Neural cell (in vitro differentiated cells): ENCODE results near the gene MGAT2. TPM values are rescaled to one million over a fixed set of nuclear protein-coding genes. Genes with fewer than 3 reads are reported as not detected.
"Not testable (repeated sequence)": the region's sequence is repeated elsewhere in the genome, so short reads cannot be mapped to it uniquely, and the experiment has no call there.

Source experiments
- H2AFZ ChIP-seq: fragments of 200-600, 300-800 bp; sonication (generic), shearing (Covaris generic); 2 replicates; pipeline ENCODE4 v1.6.0; 2014; ENCODE audit warnings: low read depth, mild to moderate bottlenecking, antibody characterized with exemption, low read length, moderate library complexity
- H3F3A ChIP-seq: fragments of 200-600 bp; shearing (Covaris generic); 2 replicates; pipeline ENCODE4 v1.6.1; 2016; ENCODE audit warnings: mild to moderate bottlenecking, moderate library complexity, mixed read lengths, antibody characterized with exemption, low read length; ENCODE audit not compliant: insufficient read depth, poor library complexity, severe bottlenecking
- H3K27ac ChIP-seq: fragments of 200-600, 300-800 bp; sonication (generic), shearing (Covaris generic); 2 replicates; pipeline ENCODE4 v1.5.1; 2014; ENCODE audit warnings: mild to moderate bottlenecking, low read length, moderate library complexity
- H3K27me3 ChIP-seq: fragments of 300-800, 200-600 bp; sonication (generic), shearing (Covaris generic); 2 replicates; pipeline ENCODE4 v1.6.0; 2014; ENCODE audit warnings: mild to moderate bottlenecking, low read depth, low read length, moderate library complexity; ENCODE audit not compliant: insufficient read depth
- H3K36me3 ChIP-seq: fragments of 300-800, 200-600 bp; sonication (generic), shearing (Covaris generic); 2 replicates; pipeline ENCODE4 v1.5.1; 2014; ENCODE audit warnings: mild to moderate bottlenecking, antibody characterized with exemption, low read length, moderate library complexity; ENCODE audit not compliant: insufficient read depth
- H3K4me2 ChIP-seq: fragments of 300-800, 200-600 bp; sonication (generic), shearing (Covaris generic); 2 replicates; pipeline ENCODE4 v1.6.0; 2014; ENCODE audit warnings: mild to moderate bottlenecking, low read length
- H3K4me3 ChIP-seq: fragments of 300-800, 200-600 bp; sonication (generic), shearing (Covaris generic); 2 replicates; pipeline ENCODE4 v1.5.1; 2014; ENCODE audit warnings: mild to moderate bottlenecking, low read length, moderate library complexity
- H3K79me2 ChIP-seq: fragments of 200-600 bp; shearing (Covaris generic); replicated peaks from 2 replicates; pipeline ENCODE4 v1.6.0; 2014; ENCODE audit warnings: mild to moderate bottlenecking, low read length, moderate library complexity; ENCODE audit not compliant: insufficient read depth
- H3K9ac ChIP-seq: fragments of 300-800, 200-600 bp; sonication (generic), shearing (Covaris generic); 2 replicates; pipeline ENCODE4 v1.6.1; 2016; ENCODE audit warnings: mild to moderate bottlenecking, low read length, mixed read lengths
- H3K9me2 ChIP-seq: fragments of 200-600 bp; shearing (Covaris generic); 2 replicates; pipeline ENCODE4 v1.6.1; 2016; ENCODE audit warnings: mild to moderate bottlenecking, low read length, mixed read lengths; ENCODE audit not compliant: insufficient read depth
- H3K9me3 ChIP-seq: fragments of 200-600, 300-800 bp; sonication (generic), shearing (Covaris generic); 2 replicates; pipeline ENCODE4 v1.6.1; 2016; ENCODE audit warnings: mild to moderate bottlenecking, mixed run types, low read length, moderate library complexity, mixed read lengths
- H4K20me1 ChIP-seq: fragments of 200-600 bp; shearing (Covaris generic); 2 replicates; pipeline ENCODE4 v1.6.1; 2016; ENCODE audit warnings: mild to moderate bottlenecking, mixed run types; ENCODE audit not compliant: insufficient read depth
- CTCF ChIP-seq: fragments of 450-650 bp; IDR thresholded peaks from 2 replicates; pipeline ENCODE4 v1.5.1; 2014; ENCODE audit warnings: antibody characterized with exemption, mild to moderate bottlenecking, moderate library complexity; ENCODE audit not compliant: poor library complexity, severe bottlenecking
- EP300 ChIP-seq: fragments of 450-650 bp; conservative IDR thresholded peaks from 2 replicates; pipeline ENCODE4 v1.6.1; 2014; ENCODE audit warnings: antibody characterized with exemption, mild to moderate bottlenecking, moderate library complexity; ENCODE audit not compliant: poor library complexity, severe bottlenecking
- EZH2 ChIP-seq: fragments of 200-600, 300-800 bp; shearing (Covaris generic), sonication (generic); IDR thresholded peaks from 2 replicates; pipeline ENCODE4 v1.6.1; 2014; ENCODE audit warnings: antibody characterized with exemption, low read length, borderline replicate concordance, mild to moderate bottlenecking; ENCODE audit not compliant: insufficient read depth, poor library complexity, severe bottlenecking
- MXI1 ChIP-seq: fragments of 450-650 bp; conservative IDR thresholded peaks from 2 replicates; pipeline ENCODE4 v1.6.1; 2014; ENCODE audit warnings: antibody characterized with exemption, mild to moderate bottlenecking; ENCODE audit not compliant: poor library complexity, severe bottlenecking
- POLR2AphosphoS5 ChIP-seq: IDR thresholded peaks from 2 replicates; pipeline ENCODE4 v1.6.1; 2012
- RAD21 ChIP-seq: fragments of 450-650 bp; conservative IDR thresholded peaks from 2 replicates; pipeline ENCODE4 v1.6.1; 2014; ENCODE audit warnings: antibody characterized with exemption, mild to moderate bottlenecking, moderate library complexity
- REST ChIP-seq: IDR thresholded peaks from 2 replicates; pipeline ENCODE4 v1.6.1; 2012; ENCODE audit warnings: borderline replicate concordance
- SMC3 ChIP-seq: fragments of 450-650 bp; conservative IDR thresholded peaks from 2 replicates; pipeline ENCODE4 v1.6.1; 2014; ENCODE audit warnings: antibody characterized with exemption, mild to moderate bottlenecking, moderate library complexity; ENCODE audit not compliant: poor library complexity
- TAF1 ChIP-seq: IDR thresholded peaks from 2 replicates; pipeline ENCODE4 v1.6.1; 2012; ENCODE audit warnings: low read depth
- polyA plus RNA-seq: library from polyadenylated mRNA; depleted of rRNA; stranded (reverse); fragments of >200 nt; gene quantifications from 2 replicates; pipeline ENCODE4 v1.2.3, GENCODE V29; 2014

MGAT2 gene
- polyA plus RNA-seq, 1 donor from 2014 or later = 24.7 TPM

- Histone ChIP-seq H3K27me3 (no peaks in the 10 kb centered on the region), H3K4me3 (peak overlapping the region; percentile 96), H3K4me2 (no peak overlapping the region), H3F3A (peaks cover 3% of the 10 kb centered on the region), H3K9ac (no peak overlapping the region), H4K20me1 (no peaks in the 10 kb centered on the region), H3K9me2 (no peaks in the 10 kb centered on the region), H3K36me3 (peaks cover 14% of the 10 kb centered on the region), H3K79me2 (peaks cover 41% of the 10 kb centered on the region), H2AFZ (no peak overlapping the region), H3K9me3 (no peaks in the 10 kb centered on the region), H3K27ac (no peak overlapping the region)
- TF ChIP-seq SMC3 (no peak), CTCF (no peak), POLR2AphosphoS5 (no peak), TAF1 (no peak), REST (no peak), MXI1 (no peak), RAD21 (no peak), EP300 (no peak)
These were observed 2.6 kb upstream of the MGAT2 start for GRCh38 chr14:49617852-49618519.

- H3K9me3 ChIP-seq, H3K27me3 ChIP-seq, H2AFZ ChIP-seq, H4K20me1 ChIP-seq, H3F3A ChIP-seq, H3K9me2 ChIP-seq: not testable (repeated sequence)
- Histone ChIP-seq H3K4me3 (peak overlapping the region; percentile 96), H3K79me2 (peaks cover 48% of the 10 kb centered on the region), H3K9ac (peak overlapping the region; percentile 94), H3K4me2 (peak overlapping the region; percentile 15), H3K27ac (peak overlapping the region; percentile 98), H3K36me3 (peaks cover 14% of the 10 kb centered on the region)
These were observed 1.3 kb upstream of the MGAT2 start for GRCh38 chr14:49619273-49619672.

GRCh38 chr14:49619730-49620129 lies 869 bp upstream of the MGAT2 start:
- H3K4me3 ChIP-seq = peak overlapping the region; percentile 96
- peak overlapping the region; percentile 71 for H2AFZ ChIP-seq
- TF ChIP-seq CTCF (no peak), EZH2 (no peak), REST (no peak), POLR2AphosphoS5 (no peak), TAF1 (no peak), MXI1 (no peak), SMC3 (no peak), EP300 (no peak), RAD21 (no peak)
- peaks cover 3% of the 10 kb centered on the region for H3F3A ChIP-seq
- peaks cover 14% of the 10 kb centered on the region for H3K36me3 ChIP-seq
- no peaks in the 10 kb centered on the region for H3K9me3 ChIP-seq
- H3K4me2 ChIP-seq = peak overlapping the region; percentile 15
- H3K9ac ChIP-seq = peak overlapping the region; percentile 94
- H3K9me2 ChIP-seq = no peaks in the 10 kb centered on the region
- H4K20me1 ChIP-seq = no peaks in the 10 kb centered on the region
- no peaks in the 10 kb centered on the region for H3K27me3 ChIP-seq
- H3K79me2 ChIP-seq = peaks cover 51% of the 10 kb centered on the region
- peak overlapping the region; percentile 98 for H3K27ac ChIP-seq
